Endothelial cell of umbilical vein (primary cell): ENCODE results near the gene ATP6V1G3. TPM values are rescaled to one million over a fixed set of nuclear protein-coding genes. Genes with fewer than 3 reads are reported as not detected.

ENCODE experiments used
- BruUV-seq: library from RNA; stranded (reverse); fragments of 400-500 nt; replicated peaks from 2 replicates; lab custom pipeline; 2021; lab: Mats Ljungman, UMichigan
- CTCF ChIA-PET: fragments of 300-600, 350-600 bp; sonication (Branson Sonifier 250); formaldehyde crosslinking; loops from one replicate; lab custom pipeline; 2021; ENCODE audit warnings: antibody characterized with exemption, inconsistent platforms; lab: Charles Lee
- POLR2A ChIA-PET: fragments of 300-600, 350-600 bp; sonication (Branson Sonifier 250); formaldehyde crosslinking; loops from one replicate; lab custom pipeline; 2021; ENCODE audit warnings: antibody characterized with exemption, inconsistent platforms; lab: Charles Lee
- DNase-seq: peaks from one replicate; pipeline ENCODE4 v3.0.0-alpha.2; 2011; ENCODE audit warnings: low read depth, low spot score
- FAIRE-seq: peaks from 2 replicates; lab custom pipeline; 2011; peaks lifted over from hg19 to GRCh38; lab: Jason Lieb, UNC
- H2AFZ ChIP-seq: 2 replicates; pipeline ENCODE4 v1.6.0; 2012; ENCODE audit warnings: low read depth, low read length, control low read depth, inconsistent platforms
- H3K27ac ChIP-seq: 2 replicates; pipeline ENCODE4 v1.5.1; 2011; ENCODE audit warnings: low read depth, mild to moderate bottlenecking, control low read depth, low read length, moderate library complexity; ENCODE audit not compliant: insufficient read depth
- H3K27me3 ChIP-seq, 2 experiments: 2 replicates each; pipeline versions ENCODE4 v1.6.0 to v1.6.1; 2011; ENCODE audit warnings: low read length in 2 of 2, mixed read lengths in 1 of 2; ENCODE audit not compliant: control insufficient read depth in 2 of 2, insufficient read depth in 2 of 2
- H3K36me3 ChIP-seq, 2 experiments: 2 replicates in 1 of 2; 3 replicates in 1 of 2; pipeline ENCODE4 v1.5.1; 2011; ENCODE audit warnings: low read length in 2 of 2, mild to moderate bottlenecking in 1 of 2, moderate library complexity in 1 of 2; ENCODE audit not compliant: control insufficient read depth in 2 of 2, insufficient read depth in 2 of 2; ENCODE audit errors: extremely low read depth in 1 of 2
- H3K4me1 ChIP-seq: 3 replicates; pipeline ENCODE4 v1.5.1; 2011; ENCODE audit warnings: mild to moderate bottlenecking, low read length; ENCODE audit not compliant: control insufficient read depth, insufficient read depth; ENCODE audit errors: extremely low read depth
- H3K4me2 ChIP-seq: 2 replicates; pipeline ENCODE4 v1.6.1; 2011; ENCODE audit warnings: low read length, control low read depth, mixed read lengths; ENCODE audit not compliant: insufficient read depth
- H3K4me3 ChIP-seq, 3 experiments: fragments of 200-600 bp in 1 of 3; sonication (generic), shearing (Covaris generic) in 1 of 3; replicated peaks in 1 of 3; 2 replicates each; pipeline ENCODE4 v1.5.1; 2011 to 2016; ENCODE audit warnings: control low read depth in 3 of 3, low read length in 3 of 3, mild to moderate bottlenecking in 2 of 3, inconsistent platforms in 1 of 3, low read depth in 1 of 3, moderate library complexity in 1 of 3; ENCODE audit not compliant: insufficient read depth in 1 of 3
- H3K79me2 ChIP-seq: 2 replicates; pipeline ENCODE4 v1.6.0; 2012; ENCODE audit warnings: low read length, inconsistent platforms; ENCODE audit not compliant: control insufficient read depth, insufficient read depth
- H3K9ac ChIP-seq: replicated peaks from 2 replicates; pipeline ENCODE3; 2011; ENCODE audit warnings: low read length, control low read depth; ENCODE audit not compliant: insufficient read depth; ENCODE audit errors: extremely low read depth
- H3K9me1 ChIP-seq: replicated peaks from 3 replicates; pipeline ENCODE4 v1.6.0; 2011; ENCODE audit warnings: mild to moderate bottlenecking, low read length; ENCODE audit not compliant: control insufficient read depth, insufficient read depth; ENCODE audit errors: extremely low read depth
- H3K9me3 ChIP-seq: replicated peaks from 2 replicates; pipeline ENCODE4 v1.5.1; 2012; ENCODE audit warnings: low read length, inconsistent platforms; ENCODE audit not compliant: control insufficient read depth, insufficient read depth
- H4K20me1 ChIP-seq: replicated peaks from 2 replicates; pipeline ENCODE3; 2011; ENCODE audit warnings: mild to moderate bottlenecking, low read length; ENCODE audit not compliant: control insufficient read depth, insufficient read depth; ENCODE audit errors: extremely low read depth
- FOS ChIP-seq: IDR thresholded peaks from 2 replicates; pipeline ENCODE4 v1.6.1; 2011; ENCODE audit warnings: mild to moderate bottlenecking, low read length, moderate library complexity, borderline replicate concordance; ENCODE audit not compliant: insufficient read depth
- dilution Hi-C: fragments of 300-500 bp; cut with MboI; formaldehyde crosslinking; loops from one replicate; pipeline ENCODE4 v1.15.0; 2019; ENCODE audit warnings: low sequenced_read_pairs; ENCODE audit not compliant: extremely low pct_ligation_motif_present
- intact Hi-C: fragments of 100-400 bp; cut with micrococcal nuclease; formaldehyde crosslinking; loops from one replicate; pipeline ENCODE4 v1.10.0; 2022
- polyA plus RNA-seq, 4 experiments: library from polyadenylated mRNA; depleted of rRNA in 3 of 4; stranded (reverse) in 3 of 4; unstranded in 1 of 4; fragments of >200 nt; gene quantifications; 2 replicates each; pipeline versions ENCODE4 v1.2.1 to v1.2.3, GENCODE V29; 2011 to 2012; ENCODE audit warnings: missing spikeins in 1 of 4
- total RNA-seq: library from RNA; stranded (reverse); gene quantifications from 2 replicates; pipeline ENCODE4 v1.2.3, GENCODE V29; 2021
- TF ChIP-seq, protein P1 (sequence below): IDR thresholded peaks from 2 replicates; pipeline ENCODE4 v1.6.1; 2011; ENCODE audit not compliant: insufficient read depth, insufficient read length
- TF ChIP-seq, protein P2 (sequence below), 2 donors: IDR thresholded peaks; 1 replicate in 1 of 2; 2 replicates in 1 of 2; pipeline ENCODE4 v1.5.1; 2011; ENCODE audit warnings: low read length in 2 of 2, mild to moderate bottlenecking in 2 of 2, moderate library complexity in 2 of 2, control low read depth in 1 of 2, inconsistent platforms in 1 of 2, low read depth in 1 of 2; ENCODE audit not compliant: insufficient read depth in 1 of 2; ENCODE audit errors: extremely low read depth in 1 of 2

The ATP6V1G3 gene
- total and polyA plus RNA-seq, 2 donors (not counting 3 experiments of a cell fraction or from before 2014, with no cell fraction given), result not detected

DNA sequence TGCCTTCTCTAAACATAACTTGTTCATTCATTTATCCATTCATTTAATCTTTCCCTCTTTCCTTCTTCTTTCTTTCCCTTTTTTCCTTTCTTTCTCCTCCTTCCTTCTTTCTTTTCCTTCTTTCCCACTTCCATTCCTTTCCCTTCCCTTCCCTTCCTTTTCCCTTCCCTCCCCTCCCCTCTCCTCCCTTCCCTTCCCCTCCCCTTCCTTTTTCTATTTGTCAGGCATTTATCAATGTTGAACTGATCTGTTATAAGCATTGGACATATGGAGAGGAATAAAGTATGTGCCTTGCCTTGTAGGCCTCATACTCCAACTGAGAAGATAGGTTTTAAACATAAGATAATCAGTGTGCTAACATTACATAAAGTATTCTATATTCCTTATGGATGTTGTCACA, 23.7 kb upstream of the ATP6V1G3 start:
- Histone ChIP-seq H3K4me2 (no peak overlapping the region), H3K36me3 (no peaks in the 10 kb centered on the region), H3K79me2 (no peaks in the 10 kb centered on the region), H3K9me3 (no peaks in the 10 kb centered on the region), H4K20me1 (no peaks in the 10 kb centered on the region), H3K27ac (no peak overlapping the region), H3K9me1 (no peaks in the 10 kb centered on the region), H2AFZ (no peak overlapping the region), H3K27me3 (no peaks in the 10 kb centered on the region), H3K4me3 (no peak overlapping the region), H3K9ac (no peak overlapping the region), H3K4me1 (peaks cover 17% of the 10 kb centered on the region)
- POLR2A ChIA-PET, result no interaction called here
- DNase-seq (no peak), FAIRE-seq (no peak)
- intact Hi-C loops (no loop called here), dilution Hi-C loops (no loop called here)
- no TSS peak for BruUV-seq
- TF ChIP-seq FOS, result no peak
- TF ChIP-seq, protein P1, sequence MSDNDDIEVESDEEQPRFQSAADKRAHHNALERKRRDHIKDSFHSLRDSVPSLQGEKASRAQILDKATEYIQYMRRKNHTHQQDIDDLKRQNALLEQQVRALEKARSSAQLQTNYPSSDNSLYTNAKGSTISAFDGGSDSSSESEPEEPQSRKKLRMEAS, result no peak
- CTCF ChIA-PET, result interaction anchor here (1.0 kb wide), 1 partner anchor 37 kb away, joined by 3 read pairs; no protein-coding TSS in a partner anchor

DNA sequence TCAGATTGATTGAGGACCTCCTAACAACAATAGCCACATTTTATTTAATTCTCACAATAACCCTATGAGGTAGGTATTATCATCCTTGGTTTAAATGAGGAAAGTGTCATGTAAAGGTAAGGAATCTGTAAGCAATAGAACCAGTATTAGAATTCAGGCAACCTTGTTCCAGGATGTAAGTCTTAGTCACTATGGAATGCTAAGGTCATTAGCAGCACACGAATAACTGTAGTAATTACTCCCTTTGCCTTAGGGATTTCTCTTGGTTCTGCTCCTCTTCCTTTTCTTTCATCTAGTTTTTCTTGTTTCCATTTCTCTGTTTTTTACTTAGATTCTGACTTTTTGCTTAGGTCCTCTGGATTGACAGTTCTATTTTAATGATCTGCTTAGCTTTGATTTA, 23.1 kb upstream of the ATP6V1G3 start:
- Histone ChIP-seq H3K4me2 (no peak overlapping the region), H3K4me3 (no peak overlapping the region), H3K4me1 (peaks cover 17% of the 10 kb centered on the region), H4K20me1 (no peaks in the 10 kb centered on the region), H3K9me1 (no peaks in the 10 kb centered on the region), H3K79me2 (no peaks in the 10 kb centered on the region), H3K9me3 (no peaks in the 10 kb centered on the region), H3K36me3 (no peaks in the 10 kb centered on the region), H3K27me3 (no peaks in the 10 kb centered on the region), H2AFZ (no peak overlapping the region), H3K9ac (no peak overlapping the region), H3K27ac (no peak overlapping the region)
- ChIA-PET CTCF (interaction anchor here (1.0 kb wide), 1 partner anchor 37 kb away, joined by 3 read pairs; no protein-coding TSS in a partner anchor), POLR2A (no interaction called here)
- BruUV-seq, result no TSS peak
- intact Hi-C loops, result no loop called here
- dilution Hi-C loops, result no loop called here
- TF ChIP-seq, protein P2, sequence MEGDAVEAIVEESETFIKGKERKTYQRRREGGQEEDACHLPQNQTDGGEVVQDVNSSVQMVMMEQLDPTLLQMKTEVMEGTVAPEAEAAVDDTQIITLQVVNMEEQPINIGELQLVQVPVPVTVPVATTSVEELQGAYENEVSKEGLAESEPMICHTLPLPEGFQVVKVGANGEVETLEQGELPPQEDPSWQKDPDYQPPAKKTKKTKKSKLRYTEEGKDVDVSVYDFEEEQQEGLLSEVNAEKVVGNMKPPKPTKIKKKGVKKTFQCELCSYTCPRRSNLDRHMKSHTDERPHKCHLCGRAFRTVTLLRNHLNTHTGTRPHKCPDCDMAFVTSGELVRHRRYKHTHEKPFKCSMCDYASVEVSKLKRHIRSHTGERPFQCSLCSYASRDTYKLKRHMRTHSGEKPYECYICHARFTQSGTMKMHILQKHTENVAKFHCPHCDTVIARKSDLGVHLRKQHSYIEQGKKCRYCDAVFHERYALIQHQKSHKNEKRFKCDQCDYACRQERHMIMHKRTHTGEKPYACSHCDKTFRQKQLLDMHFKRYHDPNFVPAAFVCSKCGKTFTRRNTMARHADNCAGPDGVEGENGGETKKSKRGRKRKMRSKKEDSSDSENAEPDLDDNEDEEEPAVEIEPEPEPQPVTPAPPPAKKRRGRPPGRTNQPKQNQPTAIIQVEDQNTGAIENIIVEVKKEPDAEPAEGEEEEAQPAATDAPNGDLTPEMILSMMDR (IDR thresholded peaks at IDR 0.05; ENCODE audit: extremely low read depth in 1 of 2, insufficient read depth in 1 of 2, low read depth in 1 of 2, low read length in 2 of 2), result no peak
- peak; percentile 15 for TF ChIP-seq FOS
- FAIRE-seq, result no peak
- peak; percentile 11 for DNase-seq
